GM19438 (cell line): ENCODE measurements around the gene TIMMDC1.
A peak's percentile ranks its signal among the peaks of the same experiment; 100 is the strongest.

Experiments
- ATAC-seq: cut with Tn5 transposase; IDR thresholded peaks from one replicate; pipeline ENCODE4 v1.9.1; 2021; ENCODE audit warnings: low read depth; ENCODE audit not compliant: unreplicated experiment

The TIMMDC1 gene, protein sequence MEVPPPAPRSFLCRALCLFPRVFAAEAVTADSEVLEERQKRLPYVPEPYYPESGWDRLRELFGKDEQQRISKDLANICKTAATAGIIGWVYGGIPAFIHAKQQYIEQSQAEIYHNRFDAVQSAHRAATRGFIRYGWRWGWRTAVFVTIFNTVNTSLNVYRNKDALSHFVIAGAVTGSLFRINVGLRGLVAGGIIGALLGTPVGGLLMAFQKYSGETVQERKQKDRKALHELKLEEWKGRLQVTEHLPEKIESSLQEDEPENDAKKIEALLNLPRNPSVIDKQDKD

DNA sequence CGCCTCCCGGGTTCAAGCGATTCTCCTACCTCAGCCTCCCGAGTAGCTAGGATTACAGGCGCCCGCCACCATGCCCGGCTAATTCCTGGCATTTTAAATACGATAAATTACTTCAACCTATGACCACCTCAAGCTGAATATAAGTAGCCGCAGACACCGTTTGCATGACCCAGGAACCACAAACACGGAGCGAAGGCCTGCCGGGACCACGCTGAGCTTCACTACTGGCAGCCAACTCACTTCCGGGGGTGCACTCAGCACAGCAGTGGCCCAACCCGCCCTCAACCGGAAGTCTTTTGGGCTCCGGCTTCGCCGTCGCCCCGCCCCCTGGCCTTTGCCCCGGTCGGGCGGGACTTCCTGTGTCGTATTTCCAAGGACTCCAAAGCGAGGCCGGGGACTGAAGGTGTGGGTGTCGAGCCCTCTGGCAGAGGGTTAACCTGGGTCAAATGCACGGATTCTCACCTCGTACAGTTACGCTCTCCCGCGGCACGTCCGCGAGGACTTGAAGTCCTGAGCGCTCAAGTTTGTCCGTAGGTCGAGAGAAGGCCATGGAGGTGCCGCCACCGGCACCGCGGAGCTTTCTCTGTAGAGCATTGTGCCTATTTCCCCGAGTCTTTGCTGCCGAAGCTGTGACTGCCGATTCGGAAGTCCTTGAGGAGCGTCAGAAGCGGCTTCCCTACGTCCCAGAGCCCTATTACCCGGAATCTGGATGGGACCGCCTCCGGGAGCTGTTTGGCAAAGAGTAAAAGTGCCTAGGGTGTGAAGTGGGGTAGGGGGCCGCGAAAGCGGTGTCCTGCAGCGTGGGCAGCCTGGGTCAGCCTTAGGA is at the start of gene TIMMDC1:
Gene TIMMDC1 (plus strand): TSS at position 362 of the 826 bp plus-strand sequence. CDS start 187 bp downstream, at position 549.
- ATAC-seq: peak; percentile 98

DNA sequence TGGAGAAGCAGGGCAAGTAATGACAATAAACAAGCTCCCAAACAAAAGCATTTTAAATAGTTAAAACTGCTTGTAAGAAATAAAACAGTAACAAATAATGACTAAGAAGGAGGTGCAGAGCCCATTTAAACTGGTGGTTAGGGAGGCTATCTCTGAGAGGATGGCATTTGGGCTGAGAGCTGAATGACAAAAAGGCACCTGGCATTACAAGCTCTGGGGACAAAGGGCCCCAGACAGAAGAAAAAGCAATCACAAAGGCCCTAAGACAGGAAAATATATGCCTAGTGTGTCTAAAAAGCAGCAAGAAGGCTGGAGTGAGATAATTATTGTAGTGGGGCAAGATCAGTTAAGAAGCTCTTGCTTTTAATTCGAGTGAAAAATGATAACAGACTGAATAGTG is 44.5 kb upstream of the TIMMDC1 start:
- no peak for ATAC-seq

DNA sequence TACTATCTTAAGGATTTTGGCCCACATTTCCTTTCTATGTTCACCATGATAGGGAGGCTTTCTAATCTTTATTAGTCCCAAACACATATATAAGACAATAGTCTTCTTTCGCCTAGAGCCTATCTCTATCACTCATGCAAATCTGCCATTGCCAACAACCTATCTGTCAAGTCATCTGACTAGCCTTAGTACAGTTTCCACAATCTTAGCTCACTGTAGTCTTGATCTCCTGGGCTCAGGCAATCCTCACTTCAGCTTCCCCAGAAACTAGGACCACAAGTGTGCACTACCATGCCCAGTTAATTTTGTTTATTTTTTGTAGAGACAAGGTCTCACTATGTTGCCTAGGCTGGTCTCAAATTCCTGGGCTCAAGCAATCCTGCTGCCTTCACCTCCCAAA is 41.9 kb upstream of the TIMMDC1 start:
- ATAC-seq: no peak

DNA sequence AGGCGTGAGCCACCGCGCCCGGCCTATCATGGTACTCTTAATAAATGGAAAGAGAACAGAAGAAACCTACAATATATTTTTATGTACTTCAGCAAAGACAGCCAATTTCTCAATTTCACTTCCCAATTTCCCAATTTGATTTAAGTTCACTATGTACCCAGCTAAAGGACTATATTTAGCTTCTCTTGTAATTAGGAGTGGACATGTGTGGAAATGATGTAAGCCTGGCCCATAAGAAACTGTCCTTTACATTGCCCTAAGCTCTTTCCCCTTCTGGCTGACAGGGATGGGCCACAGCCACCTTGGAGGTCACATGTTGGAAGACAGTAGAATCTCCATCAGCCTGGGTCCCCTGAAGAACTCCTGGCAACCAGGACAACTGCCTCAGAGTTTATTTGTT is 41.1 kb upstream of the TIMMDC1 start:
- no peak for ATAC-seq

DNA sequence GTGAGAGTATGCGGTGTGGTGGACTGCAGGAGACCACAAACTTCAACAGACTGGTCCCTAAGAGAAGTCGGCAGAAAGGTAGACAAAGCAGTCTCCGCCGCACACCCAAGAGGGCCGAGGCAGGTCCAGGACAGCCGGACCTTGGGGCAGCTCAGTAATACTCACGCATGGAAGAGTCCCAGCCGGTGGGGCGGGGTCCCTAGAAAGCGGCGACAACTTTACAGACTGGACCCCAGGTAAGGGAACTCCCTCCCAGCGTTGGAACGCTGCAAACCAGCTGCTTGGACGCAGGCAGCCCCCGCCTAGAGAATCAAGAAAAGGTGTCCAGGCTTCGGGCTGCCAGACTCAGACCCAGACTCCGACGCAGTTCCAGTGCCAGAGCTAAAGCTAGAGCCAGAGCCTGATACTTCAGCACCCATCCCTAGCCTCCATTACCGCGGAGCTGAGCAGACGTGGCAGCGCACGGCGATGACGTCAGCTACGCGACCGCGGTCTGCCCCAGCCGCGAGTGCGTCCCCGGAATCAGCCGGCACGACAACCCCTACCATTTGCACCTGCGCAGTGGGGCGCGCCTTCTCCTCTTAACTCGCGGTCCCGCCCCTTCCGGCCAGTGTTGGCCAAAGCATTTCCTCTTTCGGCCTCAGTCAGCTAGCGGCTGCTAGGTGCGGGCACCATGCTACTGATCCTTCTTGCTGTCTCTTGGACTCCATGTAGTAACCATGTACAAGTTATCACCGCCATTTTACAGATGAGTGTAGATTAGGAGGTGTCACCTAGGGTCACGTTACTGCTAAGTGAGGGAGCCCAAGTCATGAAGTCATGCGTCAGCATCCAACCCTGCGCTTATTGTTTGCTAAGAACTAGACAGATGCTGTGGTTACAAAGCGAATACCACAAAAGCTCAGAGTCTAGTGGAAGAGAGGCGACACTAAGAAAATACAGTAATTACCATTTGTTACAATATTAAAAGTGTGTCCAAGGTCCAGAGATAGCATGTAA is 34.9 kb upstream of the TIMMDC1 start, which contains the start of gene TMEM39A:
Gene TMEM39A (minus strand): TSS at position 445 of the 999 bp plus-strand sequence. CDS start 1,541 bp downstream, outside the sequence.
- peak; percentile 94 for ATAC-seq

DNA sequence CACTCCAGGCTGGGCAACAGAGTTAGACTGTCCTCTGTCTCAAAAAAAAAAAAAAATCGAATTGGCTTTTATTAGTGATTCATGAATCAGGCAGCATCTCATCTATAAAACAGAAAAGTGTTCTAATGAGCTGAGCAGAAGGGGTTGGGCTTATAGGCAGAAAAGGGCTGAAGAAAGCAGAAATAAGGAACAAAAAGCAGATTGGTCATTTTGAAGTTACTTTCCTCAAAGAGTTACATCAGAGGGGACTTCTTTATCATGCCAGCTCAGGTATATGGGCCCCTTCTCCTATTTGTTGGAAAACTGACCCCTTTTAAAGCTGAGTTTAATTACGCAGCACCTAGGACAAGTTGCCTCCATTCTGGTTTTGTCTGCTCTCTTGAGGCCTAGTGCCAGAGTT is 30.3 kb upstream of the TIMMDC1 start:
- no peak for ATAC-seq

DNA sequence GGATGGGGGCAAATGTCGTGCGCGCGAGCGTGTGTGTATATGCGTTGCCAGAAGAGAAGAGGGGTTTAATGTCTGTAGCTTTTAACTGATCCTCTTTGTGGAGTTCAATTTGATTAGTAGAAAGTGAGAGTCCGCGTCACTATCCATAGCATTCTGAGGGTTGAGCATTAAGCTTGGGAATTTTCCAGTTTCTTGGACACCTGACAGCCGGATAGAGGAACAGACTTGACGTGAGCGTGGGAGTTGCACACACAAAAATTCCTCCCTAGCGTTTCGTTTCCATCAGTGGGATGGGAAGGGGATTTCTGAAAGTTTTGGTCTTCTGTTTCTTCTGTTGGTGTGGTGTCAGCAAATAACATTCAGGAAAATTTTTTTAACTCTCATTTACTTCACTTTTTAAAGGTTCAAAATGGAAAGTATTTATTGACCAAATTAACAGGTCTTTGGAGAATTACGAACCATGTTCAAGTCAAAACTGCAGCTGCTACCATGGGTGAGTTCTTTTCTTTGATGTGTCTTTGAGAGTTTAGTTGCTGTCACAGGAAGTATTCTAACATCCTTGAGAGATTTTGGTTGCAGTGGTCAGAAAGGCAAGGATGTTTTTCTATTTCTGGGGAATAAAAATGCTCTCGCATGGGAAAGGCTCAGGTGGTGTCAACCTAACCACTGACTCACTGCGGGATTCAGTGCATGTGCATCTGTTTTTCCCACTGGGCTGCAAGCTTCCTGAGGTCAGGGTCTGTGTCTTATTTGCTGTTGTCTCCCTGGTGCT is 28.7 kb upstream of the TIMMDC1 start:
- ATAC-seq: no peak

DNA sequence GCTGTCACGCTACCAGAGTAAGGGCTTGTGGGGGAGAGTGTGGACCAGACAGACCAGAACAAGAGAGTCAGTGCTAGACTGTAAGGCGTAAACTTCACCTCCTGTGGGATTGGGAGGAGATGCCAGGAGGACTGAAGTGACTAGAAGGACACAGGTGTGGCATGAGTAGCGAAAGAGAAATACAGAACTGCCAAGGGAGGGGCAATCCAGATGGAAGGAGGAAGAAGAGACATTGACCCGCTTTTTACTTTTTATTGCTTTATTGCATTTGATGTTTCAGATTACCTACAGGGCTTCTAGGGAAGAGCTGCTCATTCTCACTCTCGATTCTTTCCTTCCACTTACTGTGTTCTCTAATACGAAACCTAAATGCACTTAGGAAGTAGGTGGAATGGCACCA is 27.5 kb upstream of the TIMMDC1 start:
- ATAC-seq: no peak

DNA sequence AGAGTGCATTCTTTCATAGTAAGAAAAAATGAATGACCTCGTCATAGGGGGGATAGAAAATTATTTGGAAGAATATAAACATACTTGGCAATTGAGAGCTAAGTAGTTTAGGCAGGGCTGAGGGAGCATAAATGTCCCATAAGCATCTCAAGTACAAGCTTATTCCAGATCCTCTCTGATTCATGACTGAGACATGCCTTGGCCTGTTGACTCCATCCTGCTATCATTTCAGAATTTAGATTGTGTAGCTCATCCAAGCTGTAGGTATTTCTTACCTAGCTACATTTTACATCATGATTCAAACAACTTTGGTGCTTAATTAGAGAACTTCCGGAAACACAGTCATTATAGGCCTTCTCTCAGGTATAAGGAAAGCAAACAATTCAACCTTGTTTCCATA is 17.3 kb upstream of the TIMMDC1 start:
- no peak for ATAC-seq

DNA sequence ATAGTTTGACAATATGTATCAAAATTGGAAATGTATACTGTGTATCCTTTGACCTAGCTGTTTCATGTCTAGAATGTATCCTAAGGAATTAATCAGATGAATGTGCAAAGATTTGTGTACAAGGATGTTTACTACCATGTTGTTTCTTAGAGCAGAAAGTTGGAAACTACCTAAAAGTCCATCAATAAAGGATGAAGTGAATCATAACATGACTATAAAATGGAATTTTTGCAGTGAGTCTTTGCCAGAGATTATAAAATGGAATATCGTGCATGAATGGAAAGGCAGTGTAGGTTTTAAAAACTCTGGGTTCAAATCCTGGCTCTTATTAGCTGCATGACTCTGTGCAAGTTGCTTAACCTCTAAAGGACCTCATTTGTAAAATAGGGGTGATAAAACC is 15.2 kb upstream of the TIMMDC1 start:
- no peak for ATAC-seq

DNA sequence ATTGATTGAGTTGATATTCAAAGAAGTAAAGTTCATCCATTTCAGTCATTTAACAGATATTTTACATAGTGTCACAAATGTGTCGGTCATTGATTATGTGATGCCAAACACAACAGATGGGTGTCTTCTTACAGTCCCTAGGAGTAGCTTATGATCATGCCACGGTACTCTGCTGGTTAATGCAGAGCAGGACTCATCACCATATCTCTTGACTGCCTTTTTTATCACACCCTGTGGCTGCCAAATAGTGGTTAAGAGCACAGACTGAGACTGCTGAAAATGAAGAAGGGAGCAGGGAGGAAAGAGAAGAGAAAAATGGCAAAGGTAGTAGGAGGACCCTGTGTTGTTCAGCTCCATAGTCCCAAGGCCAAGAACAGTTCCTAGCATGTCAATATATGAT is 12.8 kb upstream of the TIMMDC1 start:
- no peak for ATAC-seq

DNA sequence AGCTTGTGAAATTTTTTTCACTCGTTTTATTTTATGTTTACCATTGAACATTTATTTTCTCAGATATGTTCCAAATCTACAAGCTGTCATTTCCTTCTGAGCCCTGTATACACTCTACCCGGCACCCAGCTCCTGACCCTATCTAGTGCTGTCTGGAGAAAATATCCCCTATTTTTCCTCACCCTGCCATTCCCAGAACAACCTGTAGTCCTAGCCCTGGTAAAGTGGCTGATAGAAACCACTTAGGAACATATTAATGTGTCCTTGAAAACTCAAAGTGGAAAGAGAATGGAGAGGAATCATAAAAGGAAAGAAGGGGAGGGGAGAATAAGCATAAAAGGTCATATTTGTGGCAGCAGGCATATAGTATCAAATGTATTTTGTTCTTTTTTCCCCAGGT is 8.2 kb upstream of the TIMMDC1 start:
- no peak for ATAC-seq

DNA sequence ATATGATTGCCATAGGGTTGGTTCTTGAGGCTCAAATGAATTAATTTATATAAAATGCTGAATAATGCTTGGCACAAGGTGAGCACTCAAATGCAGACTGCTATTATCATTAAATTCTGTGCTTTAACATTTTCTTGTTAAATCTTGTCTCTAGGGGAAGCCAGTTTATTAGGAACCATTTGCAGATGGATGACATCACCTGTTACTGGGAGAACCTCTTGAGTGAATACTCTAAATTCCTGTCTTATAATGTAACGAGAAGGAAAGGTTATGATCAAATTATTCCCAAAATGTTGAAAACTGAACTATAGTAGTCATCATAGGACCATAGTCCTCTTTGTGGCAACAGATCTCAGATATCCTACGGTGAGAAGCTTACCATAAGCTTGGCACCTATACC is 6.2 kb upstream of the TIMMDC1 start:
- ATAC-seq: no peak

DNA sequence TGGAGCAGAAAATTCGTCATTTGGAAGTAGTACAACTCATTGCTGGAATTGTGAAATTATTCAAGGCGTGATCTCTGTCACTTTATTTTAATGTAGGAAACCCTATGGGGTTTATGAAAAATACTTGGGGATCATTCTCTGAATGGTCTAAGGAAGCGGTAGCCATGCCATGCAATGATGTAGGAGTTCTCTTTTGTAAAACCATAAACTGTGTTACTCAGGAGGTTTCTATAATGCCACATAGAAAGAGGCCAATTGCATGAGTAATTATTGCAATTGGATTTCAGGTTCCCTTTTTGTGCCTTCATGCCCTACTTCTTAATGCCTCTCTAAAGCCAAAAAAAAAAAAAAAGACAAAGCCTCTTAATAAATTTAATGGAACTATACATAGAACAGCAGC is 5.5 kb upstream of the TIMMDC1 start:
- ATAC-seq: no peak

DNA sequence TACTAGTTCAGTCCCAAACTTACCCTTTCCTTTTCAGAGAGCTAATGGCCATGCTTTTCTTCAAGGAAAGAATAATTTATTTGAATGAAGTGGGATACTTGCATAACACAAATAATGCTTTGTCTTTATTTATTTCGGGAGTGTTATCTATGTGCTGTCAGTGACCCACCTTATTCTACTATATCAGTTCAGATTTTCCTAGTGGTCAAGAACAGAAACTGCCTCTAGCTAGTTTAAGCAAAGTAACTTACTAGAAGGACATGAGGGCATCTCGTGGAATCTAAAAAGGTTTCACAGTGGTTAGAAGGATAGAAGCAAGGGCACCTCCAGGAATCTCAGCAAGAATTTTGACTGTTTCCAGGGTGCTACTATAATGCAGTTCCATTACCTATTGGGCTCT is 3.8 kb upstream of the TIMMDC1 start:
- no peak for ATAC-seq

DNA sequence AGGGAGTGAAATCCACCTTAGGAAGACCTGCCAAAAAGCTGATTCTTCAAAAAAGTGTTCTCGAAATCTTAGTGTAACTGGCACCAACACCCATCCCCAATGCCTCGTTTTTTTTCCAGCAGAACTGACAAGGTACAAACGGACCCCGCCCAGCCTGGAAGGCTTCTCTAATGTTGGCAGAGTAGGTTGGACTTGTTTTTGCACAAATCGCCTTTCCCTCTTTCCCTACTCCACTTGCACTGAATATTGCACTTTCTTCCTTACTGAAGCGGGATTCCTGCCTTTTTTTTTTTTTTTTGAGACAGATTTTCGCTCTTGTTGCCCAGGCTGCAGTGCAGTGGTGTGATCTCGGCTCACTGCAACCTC is 544 bp upstream of the TIMMDC1 start:
- ATAC-seq: peak; percentile 14

DNA sequence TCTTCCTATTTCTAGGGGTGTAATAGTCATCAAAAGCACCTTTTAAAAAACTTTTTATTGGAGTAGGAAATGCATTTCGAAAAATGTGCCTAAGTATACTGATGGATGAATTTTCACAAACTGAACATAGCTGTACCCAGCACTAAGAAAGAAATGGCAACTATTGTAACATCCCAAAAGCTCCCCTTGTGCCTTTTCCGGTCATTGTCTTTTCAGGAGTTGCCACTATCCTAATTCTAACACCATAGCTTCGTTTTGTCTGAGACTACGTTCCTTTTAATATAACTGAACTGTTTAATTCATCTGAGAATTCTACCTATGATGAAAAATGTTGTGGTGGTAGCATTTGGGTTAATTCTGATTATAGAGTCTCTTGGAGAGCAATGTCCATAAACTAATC is 1.9 kb downstream of the TIMMDC1 start:
- ATAC-seq: no peak

DNA sequence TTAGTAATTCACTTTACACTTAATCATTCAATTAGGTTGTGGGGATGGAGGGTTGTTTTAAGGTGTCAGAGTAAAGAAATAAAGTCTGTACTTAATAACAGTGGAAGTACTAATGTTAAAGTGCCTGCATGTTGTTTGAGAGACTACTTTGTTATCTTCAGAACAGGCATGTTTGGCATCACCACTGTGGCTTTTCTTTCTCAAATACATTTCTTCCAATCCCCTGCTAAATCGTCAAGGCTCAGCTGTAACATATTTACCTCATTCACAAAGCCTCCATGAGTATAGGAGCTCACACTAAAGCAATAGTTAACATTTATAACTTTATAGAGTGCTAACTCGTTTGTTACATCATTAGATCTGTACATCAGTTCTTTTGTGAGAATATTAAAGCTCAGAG is 2.6 kb downstream of the TIMMDC1 start:
- ATAC-seq: no peak

DNA sequence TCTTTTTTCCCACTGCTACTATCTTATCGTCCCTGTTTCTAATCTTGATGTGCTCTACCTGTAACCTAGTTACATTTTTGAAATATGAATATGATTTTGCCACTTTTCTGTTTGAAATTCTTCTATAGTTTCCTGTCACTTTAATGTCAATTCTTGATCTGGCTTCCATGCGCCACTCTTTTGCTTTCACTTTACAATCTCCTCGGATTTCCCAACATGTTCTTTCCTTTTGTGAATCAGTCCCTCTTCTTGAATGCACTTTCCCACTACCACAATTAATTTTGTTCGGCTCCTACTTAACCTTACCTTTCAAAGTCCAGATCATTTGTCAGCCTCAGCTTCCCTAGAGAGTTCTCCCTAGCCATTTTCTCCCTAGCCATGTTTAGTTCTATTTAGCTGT is 8.3 kb downstream of the TIMMDC1 start:
- ATAC-seq: no peak

DNA sequence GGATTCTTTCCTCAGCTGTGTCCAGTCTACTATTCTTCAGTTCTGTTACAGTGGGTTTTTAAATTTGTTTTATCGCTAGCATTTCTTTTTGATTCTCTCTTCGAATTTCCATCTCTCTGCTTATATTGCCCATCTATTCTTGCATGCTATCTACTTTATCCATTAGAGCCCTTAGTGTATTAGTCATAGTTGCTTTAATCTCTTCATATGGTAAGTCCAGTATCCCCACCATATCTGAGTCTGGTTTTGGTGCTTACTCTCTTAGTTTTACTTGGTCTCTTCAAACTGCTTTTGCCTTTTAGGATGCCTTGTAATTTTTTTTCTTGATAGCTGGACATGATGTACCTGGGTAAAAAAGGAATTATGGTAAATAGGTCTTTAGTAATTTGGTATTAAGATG is 9.1 kb downstream of the TIMMDC1 start:
- no peak for ATAC-seq
